KOPT-K1 (cell line): ENCODE results near the gene PDZD2.
"Not testable (repeated sequence)": the region's sequence is repeated elsewhere in the genome, so short reads cannot be mapped to it uniquely, and the experiment has no call there.

Source experiments
- H3K27ac ChIP-seq: fragments of 200-600 bp; sonication (generic); 2 replicates; pipeline ENCODE4 v1.5.1; 2016; ENCODE audit warnings: antibody characterized with exemption, mild to moderate bottlenecking, low read depth, low read length; ENCODE audit not compliant: poor library complexity, severe bottlenecking
- H3K36me3 ChIP-seq: fragments of 200-600 bp; sonication (generic); 2 replicates; pipeline ENCODE4 v1.5.1; 2017; ENCODE audit warnings: antibody characterized with exemption, mild to moderate bottlenecking, low read length, moderate library complexity; ENCODE audit not compliant: insufficient read depth
- H3K9me3 ChIP-seq: fragments of 200-600 bp; sonication (generic); 2 replicates; pipeline ENCODE4 v1.5.1; 2017; ENCODE audit warnings: antibody characterized with exemption, low read length, mild to moderate bottlenecking; ENCODE audit not compliant: insufficient read depth, poor library complexity, severe bottlenecking

The PDZD2 gene

DNA sequence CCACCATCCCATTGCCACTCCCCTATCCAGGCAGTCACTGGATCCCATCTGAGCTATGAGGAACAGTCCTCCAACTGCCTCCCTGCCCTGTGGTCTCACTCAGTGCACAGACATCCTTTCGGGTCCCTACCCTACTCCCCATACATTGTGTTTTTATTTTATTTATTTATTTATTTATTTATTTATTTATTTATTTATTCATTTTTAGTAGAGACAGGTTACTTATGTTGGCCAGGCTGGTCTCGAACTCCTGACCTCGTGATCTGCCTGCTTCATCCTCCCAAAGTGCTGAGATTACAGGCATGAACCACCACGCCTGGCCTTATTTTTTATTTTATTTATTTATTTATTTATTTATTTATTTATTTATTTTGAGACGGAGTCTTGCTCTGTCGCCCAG is 137.4 kb downstream of the PDZD2 start:
- not testable (repeated sequence) for H3K36me3 ChIP-seq, H3K9me3 ChIP-seq, H3K27ac ChIP-seq

DNA sequence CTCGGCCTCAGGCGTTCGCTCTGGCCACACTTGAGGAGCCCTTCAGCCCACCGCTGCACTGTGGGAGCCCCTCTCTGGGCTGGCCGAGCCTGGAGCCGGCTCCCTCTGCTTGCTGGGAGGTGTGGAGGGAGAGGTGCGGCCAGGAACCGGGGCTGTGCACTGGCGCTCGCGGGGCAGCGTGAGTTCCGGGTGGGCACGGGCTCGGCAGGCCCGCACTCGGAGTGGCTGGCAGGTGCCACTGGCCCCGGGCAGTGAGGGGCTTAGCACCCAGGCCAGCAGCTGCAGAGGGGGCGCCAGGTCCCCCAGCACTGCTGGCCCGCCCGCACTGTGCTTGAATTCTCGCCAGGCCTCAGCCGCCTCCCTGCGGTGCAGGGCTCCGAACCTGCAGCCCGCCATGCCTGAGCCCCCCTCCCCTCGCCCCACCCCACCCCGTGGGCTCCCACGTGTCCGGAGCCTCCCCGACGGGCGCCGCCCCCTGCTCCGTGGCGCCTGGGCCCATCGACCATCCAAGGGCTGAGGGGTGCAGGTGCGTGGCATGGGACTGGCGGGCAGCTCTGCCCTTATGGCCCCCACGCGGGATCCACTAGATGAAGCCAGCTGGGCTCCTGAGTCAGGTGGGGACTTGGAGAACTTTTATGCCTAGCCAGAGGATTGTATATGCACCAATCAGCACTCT is 138.2 kb downstream of the PDZD2 start:
- Histone ChIP-seq H3K36me3 (no peaks in the 10 kb centered on the region), H3K9me3 (no peaks in the 10 kb centered on the region), H3K27ac (no peak overlapping the region)

DNA sequence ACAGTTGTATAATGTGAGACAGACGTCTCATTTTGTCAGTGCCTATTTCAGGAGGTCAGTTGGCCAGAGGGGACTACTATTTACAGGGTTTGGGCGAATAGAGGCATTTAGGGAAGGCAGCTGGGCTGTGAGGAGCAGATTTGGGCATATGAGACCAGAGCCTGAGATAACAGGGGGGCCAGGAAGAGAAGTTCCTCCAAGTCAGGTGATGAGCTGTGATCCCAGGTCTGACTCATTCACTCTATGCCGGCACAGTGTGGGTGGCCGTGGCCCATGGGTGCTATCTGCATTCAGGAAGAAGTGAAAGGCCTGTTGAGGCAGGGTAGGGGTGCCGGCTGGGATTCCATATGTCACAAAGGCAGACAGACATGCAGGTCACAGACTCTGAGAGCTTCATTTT is 142.8 kb downstream of the PDZD2 start:
- H3K9me3 ChIP-seq: no peaks in the 10 kb centered on the region

DNA sequence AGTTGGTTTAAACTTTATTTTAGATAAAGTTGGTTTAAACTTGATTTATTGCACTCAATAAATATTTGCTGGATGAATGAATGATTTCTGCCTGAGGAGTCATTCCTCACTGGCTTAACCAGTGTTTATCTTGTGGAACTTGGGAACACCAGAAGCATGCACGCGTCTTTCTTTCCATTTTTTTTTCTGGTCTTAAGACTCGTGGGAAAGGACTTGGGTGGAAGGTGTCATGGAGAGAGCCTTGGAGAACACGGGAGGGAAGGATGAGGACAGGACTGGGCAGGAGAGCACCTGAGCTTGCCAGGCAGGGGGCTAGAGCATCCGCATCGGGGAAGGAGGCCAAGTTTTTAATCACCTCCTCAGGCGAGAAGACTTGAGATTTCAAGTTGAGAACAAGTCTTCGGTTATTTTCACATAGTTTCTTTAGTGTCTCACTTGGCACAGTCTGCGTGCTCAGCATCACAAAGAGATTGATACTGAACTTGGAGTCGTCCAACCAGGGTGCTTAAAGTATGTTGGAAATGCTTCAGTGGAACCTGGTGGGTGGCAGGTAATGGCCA is 144.2 kb downstream of the PDZD2 start:
- Histone ChIP-seq H3K9me3 (no peaks in the 10 kb centered on the region), H3K27ac (no peak overlapping the region), H3K36me3 (no peaks in the 10 kb centered on the region)

More for the DNA sequence above, 142.8 kb downstream of the PDZD2 start:
- Histone ChIP-seq H3K27ac (no peak overlapping the region), H3K36me3 (no peaks in the 10 kb centered on the region)

DNA sequence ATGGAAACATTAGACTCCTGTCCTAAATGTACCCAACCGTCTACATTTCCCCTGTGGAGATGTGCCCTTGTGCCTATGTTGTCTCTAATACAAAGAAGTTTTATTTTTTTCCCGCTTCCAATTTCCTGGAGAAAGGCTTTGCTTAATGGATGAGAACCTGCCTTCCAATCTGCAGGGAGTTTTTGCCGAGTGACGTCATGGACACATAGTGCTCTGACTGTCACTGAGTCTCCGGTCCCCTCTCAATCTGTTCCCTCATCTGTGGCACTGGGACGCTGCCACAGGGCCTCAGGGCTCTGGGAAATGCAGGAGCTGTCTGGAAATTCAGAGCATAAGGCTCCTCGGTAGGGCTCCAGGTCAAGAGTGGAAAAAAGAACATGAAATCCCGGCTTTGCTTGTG is 144.8 kb downstream of the PDZD2 start:
- H3K9me3 ChIP-seq: no peaks in the 10 kb centered on the region
- H3K27ac ChIP-seq: no peak overlapping the region
- no peaks in the 10 kb centered on the region for H3K36me3 ChIP-seq

DNA sequence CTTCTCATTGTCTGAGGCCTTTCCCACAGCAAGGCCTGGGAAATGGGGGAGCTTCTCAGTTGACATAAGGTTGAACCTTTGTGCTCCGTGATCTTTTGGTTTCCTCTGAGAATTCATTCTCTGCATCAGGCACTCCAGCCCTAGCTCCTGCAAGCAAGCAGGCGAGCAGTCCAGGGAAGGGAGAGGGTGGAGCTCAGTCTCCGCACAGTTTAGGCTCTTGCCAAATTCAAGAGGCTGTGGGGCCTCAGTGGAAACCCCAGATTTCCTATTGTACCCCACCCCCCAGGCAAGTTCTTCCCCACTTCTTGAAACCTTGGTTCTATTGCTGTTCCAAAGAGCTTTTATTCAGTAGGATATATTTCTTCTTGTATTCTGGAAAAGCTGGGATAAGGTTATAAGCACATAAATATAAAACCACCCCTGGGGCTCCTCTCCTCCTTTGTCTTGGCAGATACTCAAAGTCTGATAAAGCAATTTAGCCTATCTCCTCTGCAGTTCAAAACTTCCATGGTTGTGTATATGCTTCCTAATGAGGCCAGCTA is 147.2 kb downstream of the PDZD2 start:
- no peaks in the 10 kb centered on the region for H3K36me3 ChIP-seq
- no peaks in the 10 kb centered on the region for H3K9me3 ChIP-seq
- no peak overlapping the region for H3K27ac ChIP-seq

DNA sequence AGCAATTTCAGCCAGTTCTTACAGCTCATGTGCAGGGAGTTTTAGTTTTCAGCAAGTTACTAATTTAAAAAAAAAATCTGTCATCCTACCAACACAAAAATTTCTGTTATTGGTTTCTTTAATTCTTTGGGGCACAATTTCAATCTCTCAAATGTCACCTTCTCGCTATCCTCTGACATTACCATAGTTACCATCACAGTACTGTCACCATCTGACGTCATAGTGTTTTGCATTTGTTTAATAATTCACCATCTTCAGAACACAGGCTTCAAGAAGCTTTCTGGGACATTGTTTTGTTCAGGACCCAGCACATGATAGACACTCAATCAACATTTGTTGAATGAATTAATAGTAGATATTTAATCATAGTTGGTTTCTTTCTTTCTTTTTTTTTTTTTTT is 155.1 kb downstream of the PDZD2 start:
- Histone ChIP-seq H3K36me3 (no peaks in the 10 kb centered on the region), H3K9me3 (no peaks in the 10 kb centered on the region)

DNA sequence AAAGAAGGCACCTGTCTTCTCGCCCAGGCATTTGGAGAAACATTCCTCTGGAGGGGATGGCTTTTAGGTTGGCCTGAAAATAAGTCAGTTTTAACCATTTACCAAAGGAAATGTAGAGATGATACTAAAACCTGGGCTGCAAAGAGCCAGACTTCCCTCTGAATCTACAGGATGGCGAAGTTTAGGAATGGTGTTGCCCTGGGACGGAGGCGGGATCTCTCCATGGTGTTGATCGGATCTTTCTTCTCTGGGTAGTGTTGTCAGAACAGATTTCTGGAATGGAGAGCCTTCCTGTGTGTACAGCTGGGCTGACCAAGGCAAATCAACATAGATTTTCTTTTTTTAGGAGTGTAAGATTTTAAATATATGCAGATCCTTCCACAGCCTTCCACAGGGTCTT is 159.2 kb downstream of the PDZD2 start:
- Histone ChIP-seq H3K9me3 (no peaks in the 10 kb centered on the region), H3K36me3 (no peaks in the 10 kb centered on the region), H3K27ac (no peak overlapping the region)

More for the DNA sequence above, 155.1 kb downstream of the PDZD2 start:
- H3K27ac ChIP-seq: no peak overlapping the region

DNA sequence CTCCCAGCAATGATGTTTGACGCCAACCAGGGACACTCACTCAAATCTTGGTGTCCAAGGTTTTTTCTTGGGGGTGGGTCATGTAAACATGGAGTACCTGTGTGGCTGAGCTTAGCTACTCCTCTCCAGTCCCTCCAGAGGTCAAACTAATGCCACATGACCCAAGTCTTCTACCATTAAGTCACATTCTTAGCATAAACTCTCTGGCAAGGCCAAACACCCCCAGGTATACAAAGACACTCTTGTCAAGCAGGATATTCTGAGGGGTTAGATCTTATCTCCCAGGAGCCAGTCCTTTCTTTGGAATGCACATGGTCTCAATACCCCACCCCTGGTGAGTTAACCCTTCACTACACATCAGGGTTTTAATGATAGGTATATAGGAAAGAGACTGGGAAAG is 161.4 kb downstream of the PDZD2 start:
- Histone ChIP-seq H3K36me3 (no peaks in the 10 kb centered on the region), H3K27ac (no peak overlapping the region), H3K9me3 (no peaks in the 10 kb centered on the region)

DNA sequence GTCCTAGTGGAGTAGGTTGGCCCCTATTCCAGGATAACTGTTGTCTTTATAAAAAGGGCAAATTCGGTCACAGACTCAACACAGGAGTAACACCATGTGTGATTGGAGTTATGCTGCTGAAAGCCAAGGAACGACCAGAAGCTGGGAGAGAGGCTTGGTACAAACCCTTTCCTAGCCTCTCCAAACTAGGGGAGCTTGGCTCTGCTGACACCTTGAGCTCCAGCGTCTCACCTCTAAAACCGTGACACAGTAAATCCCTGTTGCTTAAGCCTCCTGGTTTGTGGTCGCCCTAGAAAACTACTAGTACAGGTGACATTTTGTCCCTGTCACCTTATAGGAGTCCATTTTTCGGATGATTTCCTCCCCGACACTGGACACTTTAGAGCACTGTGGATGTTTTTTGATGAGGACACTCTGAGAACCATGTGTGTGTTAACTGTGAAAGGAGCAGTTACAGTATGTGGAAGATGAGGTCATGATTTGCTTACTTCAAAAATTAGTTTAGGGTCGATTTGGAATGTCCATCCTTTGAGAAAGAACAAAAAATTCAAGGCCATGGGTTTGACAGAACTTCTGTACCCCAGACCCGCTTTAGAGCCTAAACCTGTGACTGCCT is 167.0 kb downstream of the PDZD2 start:
- no peaks in the 10 kb centered on the region for H3K36me3 ChIP-seq
- H3K9me3 ChIP-seq: no peaks in the 10 kb centered on the region
- no peak overlapping the region for H3K27ac ChIP-seq

DNA sequence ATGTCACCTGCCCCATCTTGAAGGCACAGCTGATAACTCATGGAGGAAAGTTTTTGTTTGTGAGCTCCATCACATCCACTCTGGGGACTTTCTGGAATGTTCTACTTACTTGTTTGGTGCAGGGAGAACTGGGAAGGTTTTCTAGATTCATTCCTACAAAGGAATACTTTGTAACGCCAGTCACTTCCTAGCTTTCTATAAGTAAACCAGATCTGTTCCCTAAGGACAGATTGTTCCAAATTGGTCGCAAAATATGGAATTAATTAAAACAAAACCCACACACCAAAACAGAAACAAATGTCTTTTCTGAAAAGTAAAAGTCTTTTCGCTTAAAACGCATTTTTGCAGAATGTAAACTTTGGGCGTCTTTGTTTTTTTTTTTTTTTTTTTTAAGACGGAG is 167.6 kb downstream of the PDZD2 start:
- no peaks in the 10 kb centered on the region for H3K36me3 ChIP-seq
- no peak overlapping the region for H3K27ac ChIP-seq
- H3K9me3 ChIP-seq: no peaks in the 10 kb centered on the region

DNA sequence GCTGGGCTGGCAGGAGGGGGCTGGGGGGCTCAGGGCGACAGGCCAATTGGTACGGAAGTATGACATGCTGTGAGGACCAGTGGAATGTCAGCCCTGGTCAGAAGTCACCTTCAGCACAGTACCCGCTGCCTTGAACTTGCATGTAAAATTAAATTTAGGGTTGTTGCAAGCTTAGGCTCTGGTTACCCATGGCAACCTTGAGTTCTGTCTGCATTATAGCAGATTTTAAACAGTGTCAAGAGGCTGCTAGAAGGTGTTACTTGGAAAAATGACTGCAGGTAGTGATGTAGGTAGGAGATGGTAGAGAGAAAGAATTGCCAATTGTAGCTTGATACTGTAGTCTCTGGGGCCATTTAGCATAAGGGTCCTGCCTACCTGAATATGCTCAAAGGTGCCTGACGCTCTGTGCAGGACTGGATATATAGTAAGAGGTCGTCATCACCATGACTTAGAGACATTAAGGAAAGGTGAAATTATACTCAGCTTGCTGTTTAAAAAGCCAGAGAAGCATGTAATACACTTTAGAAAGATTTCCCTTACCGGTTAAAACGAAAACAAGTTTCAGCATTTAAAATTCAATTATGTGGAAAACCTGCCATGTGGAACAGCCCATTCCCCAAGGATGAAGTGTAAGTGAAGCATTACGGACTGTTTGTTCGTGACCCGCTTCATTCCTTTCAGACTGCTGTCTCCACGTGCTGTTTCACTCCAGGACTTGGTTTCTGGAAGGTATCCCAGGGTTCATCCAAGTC is 169.0 kb downstream of the PDZD2 start:
- H3K9me3 ChIP-seq: no peaks in the 10 kb centered on the region
- H3K36me3 ChIP-seq: no peaks in the 10 kb centered on the region

DNA sequence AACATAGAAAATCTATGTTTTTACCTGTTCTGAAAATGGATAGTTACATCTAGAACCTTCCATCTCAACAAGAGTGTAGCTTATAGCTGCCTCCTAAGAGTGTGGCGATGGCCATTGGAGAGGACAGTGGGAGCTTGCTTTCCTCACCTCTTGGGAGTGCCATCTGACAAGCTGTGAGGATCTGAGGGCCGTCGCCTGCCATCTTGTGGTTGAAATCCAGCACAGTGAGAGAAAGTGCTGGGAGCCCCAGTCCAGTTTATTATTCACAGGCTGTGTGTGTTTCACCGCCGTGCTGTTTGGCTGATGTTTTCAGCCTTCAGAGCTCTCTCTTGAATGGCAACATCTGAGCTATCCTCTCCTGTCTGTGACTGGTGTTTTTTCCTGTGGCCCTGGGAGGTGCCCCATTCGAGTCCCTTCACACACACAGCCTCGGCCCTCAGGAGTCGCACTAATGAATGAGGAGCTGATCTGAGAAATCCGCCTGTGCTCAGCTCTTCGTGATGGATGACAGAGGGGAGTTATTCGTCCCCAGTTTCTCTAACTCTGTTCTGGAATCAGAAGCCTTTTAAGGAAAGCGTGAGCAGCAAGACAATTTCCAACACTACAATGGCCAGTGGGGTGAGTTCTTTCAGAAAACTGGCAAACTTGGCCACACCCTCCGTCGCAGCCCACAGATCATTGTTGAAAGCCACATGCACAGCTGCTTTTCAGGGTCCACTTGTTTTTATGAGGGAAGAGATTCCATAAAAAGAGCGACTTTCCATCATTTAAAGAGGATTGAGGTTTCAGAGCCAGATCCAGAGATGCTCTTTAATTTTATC is 170.3 kb downstream of the PDZD2 start:
- no peaks in the 10 kb centered on the region for H3K36me3 ChIP-seq
- no peak overlapping the region for H3K27ac ChIP-seq
- no peaks in the 10 kb centered on the region for H3K9me3 ChIP-seq

More for the DNA sequence above, 169.0 kb downstream of the PDZD2 start:
- H3K27ac ChIP-seq: no peak overlapping the region

DNA sequence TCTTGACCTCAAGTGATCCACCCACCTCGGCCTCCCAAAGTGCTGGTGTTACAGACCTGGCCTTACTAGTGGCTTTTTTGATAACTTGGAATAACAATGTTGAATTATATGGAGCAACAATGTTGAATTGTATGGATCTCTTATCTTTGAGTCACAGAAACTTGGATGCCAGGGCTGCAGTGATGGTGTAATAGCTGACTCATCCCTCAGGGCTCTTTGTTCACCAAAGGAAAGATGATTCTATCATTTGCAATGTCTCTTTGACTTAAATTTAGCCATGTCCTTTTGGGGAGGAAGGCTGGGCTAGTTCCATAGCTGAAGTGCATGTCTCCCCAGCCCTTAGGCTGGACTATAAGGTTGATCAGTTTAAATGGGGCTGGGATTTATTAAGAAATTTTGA is 172.3 kb downstream of the PDZD2 start:
- H3K9me3 ChIP-seq: no peaks in the 10 kb centered on the region
- H3K27ac ChIP-seq: no peak overlapping the region
- no peaks in the 10 kb centered on the region for H3K36me3 ChIP-seq
